HG03045 (cell line): Measurements from ENCODE around the gene CERS2.

Experiments
- ATAC-seq: cut with Tn5 transposase; IDR thresholded peaks from one replicate; pipeline ENCODE4 v1.9.1; 2021; ENCODE audit warnings: mild to moderate bottlenecking, moderate library complexity; ENCODE audit not compliant: unreplicated experiment

The CERS2 gene

GRCh38 chr1:150974580-150975478 is at the start of gene CERS2:
TSS of gene CERS2 (minus strand) at chr1:150974835. CDS start at chr1:150969090, 5,745 bp downstream.
- peak; percentile 57 for ATAC-seq

GRCh38 chr1:151013518-151013917 is 38.9 kb upstream of the CERS2 start:
- ATAC-seq: no peak

GRCh38 chr1:151012684-151013471 is 38.2 kb upstream of the CERS2 start:
- no peak for ATAC-seq

- ATAC-seq: no peak
Measured at GRCh38 chr1:151011154-151011850, 36.7 kb upstream of the CERS2 start.

- no peak for ATAC-seq
Measured at GRCh38 chr1:151010346-151010726, 35.7 kb upstream of the CERS2 start.

- no peak for ATAC-seq
Measured at GRCh38 chr1:151009674-151010345, 35.2 kb upstream of the CERS2 start.

- ATAC-seq: no peak
Measured at GRCh38 chr1:151009206-151009587, 34.6 kb upstream of the CERS2 start.

- peak; percentile 78 for ATAC-seq
Measured at GRCh38 chr1:151008244-151009205, 33.9 kb upstream of the CERS2 start, which contains the start of gene PRUNE1. TSS of gene PRUNE1 (plus strand) at chr1:151008449. CDS start at chr1:151008633, 184 bp downstream.

GRCh38 chr1:151007853-151008243 is 33.2 kb upstream of the CERS2 start:
- ATAC-seq: no peak

- ATAC-seq: peak; percentile 46
Measured at GRCh38 chr1:151006327-151007052, 31.9 kb upstream of the CERS2 start, which contains the start of gene MINDY1. TSS of gene MINDY1 (minus strand) at chr1:151006902. CDS start at chr1:151002617, 4,285 bp downstream.

- ATAC-seq: no peak
Measured at GRCh38 chr1:151005729-151006319, 31.2 kb upstream of the CERS2 start.

- ATAC-seq: no peak
Measured at GRCh38 chr1:151003180-151003579, 28.5 kb upstream of the CERS2 start.

- ATAC-seq: no peak
Measured at GRCh38 chr1:151002611-151003010, 28.0 kb upstream of the CERS2 start.

- no peak for ATAC-seq
Measured at GRCh38 chr1:151002051-151002450, 27.4 kb upstream of the CERS2 start.

- no peak for ATAC-seq
Measured at GRCh38 chr1:151001602-151002001, 27.0 kb upstream of the CERS2 start.

- no peak for ATAC-seq
Measured at GRCh38 chr1:151000408-151000807, 25.8 kb upstream of the CERS2 start.

GRCh38 chr1:150999926-151000325 is 25.3 kb upstream of the CERS2 start:
- ATAC-seq: no peak

GRCh38 chr1:150999051-150999674 is 24.5 kb upstream of the CERS2 start:
- no peak for ATAC-seq
